GM12875 (cell line): ENCODE results near the gene FBXO42.
"Not testable (repeated sequence)": the region's sequence is repeated elsewhere in the genome, so short reads cannot be mapped to it uniquely, and the experiment has no call there.

Experiments used
- H3K4me3 ChIP-seq: one replicate; pipeline ENCODE4 v1.5.1; 2011; ENCODE audit warnings: low read depth, low read length, control low read depth
- TF ChIP-seq, protein P1 (sequence below): IDR thresholded peaks from 2 replicates; pipeline ENCODE4 v1.5.1; 2011; ENCODE audit warnings: low read depth, mild to moderate bottlenecking, control low read depth, inconsistent platforms, low read length, moderate library complexity, borderline replicate concordance; ENCODE audit not compliant: insufficient read depth

FBXO42 gene

DNA sequence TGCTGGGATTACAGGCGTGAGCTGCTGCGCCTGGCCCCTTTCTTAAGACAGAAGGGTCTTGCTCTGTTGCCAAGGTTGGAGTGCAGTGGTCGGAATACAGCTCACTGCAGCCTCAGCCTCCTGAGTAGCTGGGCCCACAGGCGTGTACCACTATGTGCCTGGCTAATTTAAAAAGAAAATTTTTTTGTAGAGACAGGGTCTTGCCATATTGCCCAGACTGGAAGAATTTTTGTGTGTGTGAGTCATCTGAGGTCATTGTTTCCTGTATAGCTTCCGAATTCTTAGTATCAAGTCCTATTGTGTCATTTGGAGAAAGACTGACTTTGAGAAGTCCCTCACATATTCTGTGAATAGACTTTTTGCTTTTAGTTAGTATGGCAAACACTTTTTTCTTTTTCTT lies 19.4 kb upstream of the FBXO42 start:
- TF ChIP-seq, protein P1, sequence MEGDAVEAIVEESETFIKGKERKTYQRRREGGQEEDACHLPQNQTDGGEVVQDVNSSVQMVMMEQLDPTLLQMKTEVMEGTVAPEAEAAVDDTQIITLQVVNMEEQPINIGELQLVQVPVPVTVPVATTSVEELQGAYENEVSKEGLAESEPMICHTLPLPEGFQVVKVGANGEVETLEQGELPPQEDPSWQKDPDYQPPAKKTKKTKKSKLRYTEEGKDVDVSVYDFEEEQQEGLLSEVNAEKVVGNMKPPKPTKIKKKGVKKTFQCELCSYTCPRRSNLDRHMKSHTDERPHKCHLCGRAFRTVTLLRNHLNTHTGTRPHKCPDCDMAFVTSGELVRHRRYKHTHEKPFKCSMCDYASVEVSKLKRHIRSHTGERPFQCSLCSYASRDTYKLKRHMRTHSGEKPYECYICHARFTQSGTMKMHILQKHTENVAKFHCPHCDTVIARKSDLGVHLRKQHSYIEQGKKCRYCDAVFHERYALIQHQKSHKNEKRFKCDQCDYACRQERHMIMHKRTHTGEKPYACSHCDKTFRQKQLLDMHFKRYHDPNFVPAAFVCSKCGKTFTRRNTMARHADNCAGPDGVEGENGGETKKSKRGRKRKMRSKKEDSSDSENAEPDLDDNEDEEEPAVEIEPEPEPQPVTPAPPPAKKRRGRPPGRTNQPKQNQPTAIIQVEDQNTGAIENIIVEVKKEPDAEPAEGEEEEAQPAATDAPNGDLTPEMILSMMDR, result no peak

DNA sequence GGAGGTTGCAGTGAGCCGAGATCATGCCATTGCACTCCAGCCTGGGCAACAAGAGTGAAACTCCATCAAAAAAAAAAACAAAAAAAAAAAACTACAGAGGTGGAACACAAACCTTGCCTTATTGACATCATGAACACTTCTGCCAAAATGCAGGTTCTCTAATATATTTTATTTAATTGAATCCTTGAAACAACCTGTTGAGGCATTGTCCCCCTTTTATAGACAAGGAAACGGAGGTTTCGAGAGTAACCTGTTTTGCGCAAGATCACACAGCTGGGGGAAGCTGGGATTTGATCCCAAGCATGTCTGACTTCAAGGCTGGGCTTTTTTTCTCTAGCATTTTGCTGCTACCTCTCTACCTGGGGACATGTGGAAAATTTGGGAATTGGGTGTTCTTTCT lies 17.5 kb upstream of the FBXO42 start:
- TF ChIP-seq, protein P1, result no peak
- no peak overlapping the region for H3K4me3 ChIP-seq

More for the DNA sequence above, 19.4 kb upstream of the FBXO42 start:
- no peak overlapping the region for H3K4me3 ChIP-seq

- peak overlapping the region; percentile 87 for H3K4me3 ChIP-seq
- TF ChIP-seq, protein P1, result no peak
Observed at GRCh38 chr1:16367968-16368890, 15.9 kb upstream of the FBXO42 start.

- TF ChIP-seq, protein P1, result no peak
- H3K4me3 ChIP-seq, result peak overlapping the region; percentile 87
Observed at GRCh38 chr1:16367258-16367967, 15.1 kb upstream of the FBXO42 start.

GRCh38 chr1:16366722-16367257 lies 14.5 kb upstream of the FBXO42 start, which contains the start of gene SZRD1:
Gene SZRD1, plus strand, starts transcription at chr1:16367242. Its CDS starts 16 bp downstream, at chr1:16367258.
- TF ChIP-seq, protein P1, result no peak
- H3K4me3 ChIP-seq, result peak within 1 kb of the TSS; percentile 87

DNA sequence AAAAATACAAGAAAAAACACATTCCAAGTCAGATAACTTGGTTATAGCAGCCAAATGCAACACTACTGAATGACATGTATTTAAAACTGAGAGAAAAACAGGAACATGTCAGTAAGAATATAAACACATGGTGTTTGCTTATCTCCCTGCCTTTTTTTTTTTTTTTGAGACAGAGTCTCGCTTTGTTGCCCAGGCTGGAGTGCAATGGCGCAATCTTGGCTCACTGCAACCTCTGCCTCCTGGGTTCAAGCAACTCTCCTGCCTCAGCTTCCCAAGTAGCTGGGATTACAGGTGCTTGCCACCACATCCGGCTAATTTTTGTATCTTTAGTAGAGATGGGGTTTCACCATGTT lies 12.8 kb upstream of the FBXO42 start:
- H3K4me3 ChIP-seq, result not testable (repeated sequence)

- TF ChIP-seq, protein P1, result no peak
Observed at GRCh38 chr1:16356867-16357266, 4.6 kb upstream of the FBXO42 start.

More at GRCh38 chr1:16356867-16357266, 4.6 kb upstream of the FBXO42 start:
- H3K4me3 ChIP-seq, result no peak overlapping the region
